ENCODE results near the gene HMGCR. TPM values are rescaled to one million over a fixed set of nuclear protein-coding genes. Genes with fewer than 3 reads are reported as not detected.

Gene HMGCR
- total and polyA plus RNA-seq, 12 donors, result 7.0 to 793 (median 59.5) TPM

DNA sequence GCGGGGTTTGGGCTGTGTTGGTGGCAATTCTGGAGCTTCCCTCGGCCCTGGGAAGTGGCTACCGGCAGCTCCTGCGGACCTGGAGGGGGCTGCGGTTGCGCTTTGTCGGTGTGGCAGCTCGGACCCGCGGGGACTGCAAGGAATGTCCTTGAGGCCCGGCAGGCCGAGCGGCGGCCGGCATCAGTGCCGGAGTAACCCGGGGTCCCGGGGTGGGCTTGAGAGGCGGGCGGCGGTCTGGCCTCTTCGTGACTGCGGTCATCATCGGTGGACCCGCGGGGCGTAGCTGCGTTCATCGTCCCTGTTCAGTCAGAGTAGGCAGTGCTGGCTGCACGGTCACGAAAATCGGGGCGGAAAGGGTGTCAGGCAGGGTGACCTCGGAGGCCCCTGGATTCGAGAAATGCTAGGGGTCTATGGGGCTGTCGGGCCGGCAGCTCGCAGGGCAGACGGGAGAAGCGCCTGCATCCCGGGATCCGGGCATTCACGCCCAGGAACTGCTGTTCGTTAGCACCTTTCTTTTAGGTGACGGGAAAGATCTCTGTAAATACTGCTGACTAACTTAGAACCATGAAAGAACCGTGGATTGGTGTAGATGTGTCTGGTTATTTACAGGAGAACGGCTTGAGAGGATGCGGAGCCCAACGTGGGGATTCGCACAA lies 474 bp downstream of the HMGCR start:
- no peaks in the 10 kb centered on the region for H3K36me3 ChIP-seq (replicated peaks in 1 of 2)
- TF ChIP-seq, protein P1, sequence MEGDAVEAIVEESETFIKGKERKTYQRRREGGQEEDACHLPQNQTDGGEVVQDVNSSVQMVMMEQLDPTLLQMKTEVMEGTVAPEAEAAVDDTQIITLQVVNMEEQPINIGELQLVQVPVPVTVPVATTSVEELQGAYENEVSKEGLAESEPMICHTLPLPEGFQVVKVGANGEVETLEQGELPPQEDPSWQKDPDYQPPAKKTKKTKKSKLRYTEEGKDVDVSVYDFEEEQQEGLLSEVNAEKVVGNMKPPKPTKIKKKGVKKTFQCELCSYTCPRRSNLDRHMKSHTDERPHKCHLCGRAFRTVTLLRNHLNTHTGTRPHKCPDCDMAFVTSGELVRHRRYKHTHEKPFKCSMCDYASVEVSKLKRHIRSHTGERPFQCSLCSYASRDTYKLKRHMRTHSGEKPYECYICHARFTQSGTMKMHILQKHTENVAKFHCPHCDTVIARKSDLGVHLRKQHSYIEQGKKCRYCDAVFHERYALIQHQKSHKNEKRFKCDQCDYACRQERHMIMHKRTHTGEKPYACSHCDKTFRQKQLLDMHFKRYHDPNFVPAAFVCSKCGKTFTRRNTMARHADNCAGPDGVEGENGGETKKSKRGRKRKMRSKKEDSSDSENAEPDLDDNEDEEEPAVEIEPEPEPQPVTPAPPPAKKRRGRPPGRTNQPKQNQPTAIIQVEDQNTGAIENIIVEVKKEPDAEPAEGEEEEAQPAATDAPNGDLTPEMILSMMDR (IDR thresholded peaks at IDR 0.05), result no peak
- no peak for TF ChIP-seq POLR2A (IDR thresholded peaks at IDR 0.05)
- peak overlapping the region; percentile 70 to 97 (median 94) for H3K27ac ChIP-seq
- intact Hi-C loops (cut with DNase I), result no loop called here
- peak; percentile 40 to 78 (median 55) for DNase-seq
- 0 to 1% (median 0%) methylated on average over 19 to 50 of the region's 50 CpGs for WGBS, 4 donors
- no peaks in the 10 kb centered on the region for H3K9me3 ChIP-seq (replicated peaks in 1 of 3)
- H3K27me3 ChIP-seq, result no peaks in the 10 kb centered on the region
- H3K4me1 ChIP-seq (replicated peaks in 1 of 2), result peaks cover 0 to 49% of the 10 kb centered on the region in 2 donors
- H3K4me3 ChIP-seq, result peak overlapping the region; percentile 38 to 98 (median 84)

- H3K4me1 ChIP-seq (replicated peaks in 1 of 2), result peaks cover 0 to 52% of the 10 kb centered on the region in 2 donors
- 38 to 46% (median 44%) methylated on average over 2 of the region's 2 CpGs for WGBS, 4 donors
- no peak for TF ChIP-seq POLR2A (IDR thresholded peaks at IDR 0.05)
- TF ChIP-seq, protein P1 (IDR thresholded peaks at IDR 0.05), result no peak
- H3K27ac ChIP-seq, result peak overlapping the region in 3 of 5 donors; percentile 48 to 97 (median 70)
- no peaks in the 10 kb centered on the region for H3K27me3 ChIP-seq
- DNase-seq, result no peak
- no peaks in the 10 kb centered on the region for H3K9me3 ChIP-seq (replicated peaks in 1 of 3)
- peak overlapping the region in 2 of 4 donors; percentile 76 to 92 for H3K4me3 ChIP-seq
- H3K36me3 ChIP-seq (replicated peaks in 1 of 2), result no peaks in the 10 kb centered on the region
- intact Hi-C loops (cut with DNase I), result no loop called here
These were observed 1.4 kb downstream of the HMGCR start for GRCh38 chr5:75338408-75338807.

DNA sequence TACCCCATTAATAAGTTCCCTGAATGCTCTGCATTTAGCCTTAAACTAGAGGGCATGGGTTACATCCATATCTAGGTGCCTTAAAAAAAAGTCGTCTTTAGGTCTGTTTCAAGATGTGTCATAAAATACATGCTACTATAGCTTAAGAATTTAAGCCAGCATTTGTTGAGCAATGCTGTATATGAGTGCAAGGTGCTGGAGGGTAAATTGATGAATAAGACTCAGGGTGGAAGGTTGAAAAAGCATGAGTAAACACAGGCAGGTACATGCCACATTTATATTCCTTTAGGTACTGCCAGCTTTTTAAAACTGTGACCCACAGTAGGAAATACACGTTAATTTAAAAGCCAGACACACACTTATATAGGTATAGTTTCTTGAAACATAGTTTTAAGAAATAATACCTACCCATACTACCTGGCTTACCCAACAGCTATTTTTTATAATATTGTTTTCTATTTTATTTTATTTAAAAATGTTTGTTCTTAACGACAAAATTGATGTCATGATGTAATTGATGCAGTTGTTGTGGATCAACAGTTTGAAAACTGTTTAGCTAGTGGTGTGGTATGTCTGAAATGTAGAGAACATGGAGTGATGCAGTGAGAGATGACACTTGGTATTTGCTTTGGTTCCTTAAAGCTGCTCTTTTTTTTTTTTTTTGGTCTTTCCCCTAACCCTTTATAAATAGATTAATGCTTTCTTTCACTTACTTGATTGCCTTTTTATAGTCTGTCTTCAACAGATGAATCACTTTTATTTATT lies 3.9 kb downstream of the HMGCR start:
- peak overlapping the region in 1 of 5 donors; percentile 0 for H3K27ac ChIP-seq
- no peak overlapping the region for H3K4me3 ChIP-seq
- DNase-seq, result no peak
- no peaks in the 10 kb centered on the region for H3K9me3 ChIP-seq (replicated peaks in 1 of 3)
- no peaks in the 10 kb centered on the region for H3K27me3 ChIP-seq
- no peak for TF ChIP-seq POLR2A (IDR thresholded peaks at IDR 0.05)
- TF ChIP-seq, protein P1 (IDR thresholded peaks at IDR 0.05), result no peak
- 52 to 61% (median 58%) methylated on average over 3 of the region's 3 CpGs for WGBS, 4 donors
- intact Hi-C loops (cut with DNase I), result no loop called here
- H3K36me3 ChIP-seq (replicated peaks in 1 of 2), result peaks cover 0 to 17% of the 10 kb centered on the region in 2 donors
- peaks cover 0 to 46% of the 10 kb centered on the region in 2 donors for H3K4me1 ChIP-seq (replicated peaks in 1 of 2)

DNA sequence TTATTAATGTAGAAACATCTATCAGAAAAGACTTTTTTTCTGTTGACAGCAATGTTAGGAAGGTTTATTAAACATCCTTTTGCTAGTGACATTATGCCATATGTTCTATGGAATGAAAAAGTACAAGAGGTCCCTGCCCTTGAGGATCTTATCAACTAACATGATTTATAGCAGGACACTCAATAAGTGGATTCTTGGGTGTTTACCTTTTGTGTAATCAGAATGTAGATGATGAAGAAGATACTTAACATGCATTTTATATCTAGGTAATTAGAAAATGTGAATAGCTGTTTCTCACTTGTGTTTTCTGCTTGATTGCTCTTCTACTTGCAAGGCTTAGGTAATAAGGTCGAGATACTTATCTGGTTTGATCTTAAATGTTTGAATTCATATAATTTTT lies 4.9 kb downstream of the HMGCR start:
- H3K27ac ChIP-seq, result no peak overlapping the region
- peaks cover 0 to 28% of the 10 kb centered on the region in 2 donors for H3K36me3 ChIP-seq (replicated peaks in 1 of 2)
- no peak overlapping the region for H3K4me3 ChIP-seq
- WGBS, 4 donors, result 39 to 61% (median 48%) methylated on average over 1 of the region's 1 CpG
- no peak for TF ChIP-seq POLR2A (IDR thresholded peaks at IDR 0.05)
- TF ChIP-seq, protein P1 (IDR thresholded peaks at IDR 0.05), result no peak
- no peaks in the 10 kb centered on the region for H3K27me3 ChIP-seq
- peaks cover 0 to 42% of the 10 kb centered on the region in 2 donors for H3K4me1 ChIP-seq (replicated peaks in 1 of 2)
- DNase-seq, result no peak
- H3K9me3 ChIP-seq (replicated peaks in 1 of 3), result no peaks in the 10 kb centered on the region
- intact Hi-C loops (cut with DNase I), result no loop called here

Data from adrenal gland (tissue), 12 donors.